Activated CD8-positive, alpha-beta memory T cell treated with anti-CD3 and anti-CD28 coated beads, Interleukin-2, amount 50 U/mL, for 1 hour (primary cell): Measurements from ENCODE around the gene SSUH2.

ENCODE experiments used
- DNase-seq: peaks from one replicate; pipeline ENCODE4 v3.0.0-alpha.2; 2020; ENCODE audit errors: extremely low read depth

The SSUH2 gene

GRCh38 chr3:8641472-8641871 lies 3.1 kb downstream of the SSUH2 start:
- DNase-seq, result no peak

DNA sequence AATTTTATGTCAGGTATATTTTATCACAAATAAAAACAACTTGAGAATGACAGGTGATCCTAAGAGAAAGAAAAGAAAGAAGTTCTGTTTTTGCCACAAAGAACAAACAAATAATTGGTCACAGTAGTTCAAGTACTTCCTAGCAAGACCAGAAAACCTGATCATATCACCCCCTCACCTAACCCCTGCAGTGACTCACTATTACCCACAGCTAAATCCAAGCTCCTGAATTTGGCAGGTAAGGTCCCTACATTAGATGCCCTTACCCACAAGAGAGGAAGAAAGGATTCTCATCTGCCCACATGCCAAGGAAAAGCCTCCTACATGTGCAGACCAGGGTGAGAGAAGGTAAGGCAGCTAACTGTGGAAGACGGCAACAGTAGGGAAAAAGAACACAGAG lies 4.4 kb downstream of the SSUH2 start:
- DNase-seq, result no peak

DNA sequence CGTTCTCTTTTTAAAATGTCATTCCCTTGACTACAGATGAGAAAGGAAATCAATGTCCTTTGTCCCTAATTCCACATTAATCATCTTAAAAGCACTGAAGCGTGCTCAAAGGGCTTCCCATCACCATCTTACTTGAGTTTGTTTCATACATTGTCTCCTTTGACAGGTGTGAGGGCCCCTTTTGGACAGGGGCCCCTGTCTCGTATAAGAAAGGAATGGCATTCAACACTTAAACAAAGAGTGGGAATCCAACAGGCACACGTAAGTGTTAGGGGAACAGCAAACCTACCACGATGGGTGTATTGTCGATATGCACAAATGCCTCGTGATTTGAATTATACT lies 5.0 kb downstream of the SSUH2 start:
- no peak for DNase-seq

DNA sequence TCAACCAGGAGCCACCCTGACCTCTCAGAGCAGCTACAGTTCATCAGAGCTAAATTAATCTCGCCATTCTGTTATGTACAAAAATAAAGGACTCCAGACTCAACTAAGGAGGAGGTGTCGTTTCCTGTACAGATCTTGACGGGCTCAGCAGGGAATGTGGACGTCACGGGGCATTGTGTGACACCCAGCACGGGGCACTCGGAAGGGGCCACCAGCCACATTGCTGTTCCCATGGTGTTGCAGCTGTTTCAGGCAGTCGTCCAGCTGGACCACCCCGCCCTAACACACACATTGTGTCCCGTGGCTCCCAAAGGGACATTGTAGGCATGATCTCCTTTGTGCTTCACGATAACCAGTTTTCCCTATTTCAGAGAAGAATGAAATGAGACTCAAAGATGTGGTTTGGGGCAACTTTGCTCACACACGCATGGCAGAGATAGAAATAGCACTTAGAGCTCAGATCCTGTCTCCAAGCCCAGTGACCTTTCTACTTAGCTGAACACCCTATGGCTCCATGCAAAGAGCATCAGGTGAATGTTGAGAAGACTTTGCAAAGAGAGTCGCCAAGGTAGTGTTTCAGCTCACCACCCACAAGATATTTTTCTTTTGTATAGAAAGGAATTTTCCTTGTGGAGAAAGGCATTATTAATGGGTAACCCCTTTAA lies 5.5 kb downstream of the SSUH2 start:
- no peak for DNase-seq

GRCh38 chr3:8637348-8637747 lies 7.2 kb downstream of the SSUH2 start:
- DNase-seq, result no peak

- no peak for DNase-seq
These were observed 9.0 kb downstream of the SSUH2 start for GRCh38 chr3:8635631-8636030.

DNA sequence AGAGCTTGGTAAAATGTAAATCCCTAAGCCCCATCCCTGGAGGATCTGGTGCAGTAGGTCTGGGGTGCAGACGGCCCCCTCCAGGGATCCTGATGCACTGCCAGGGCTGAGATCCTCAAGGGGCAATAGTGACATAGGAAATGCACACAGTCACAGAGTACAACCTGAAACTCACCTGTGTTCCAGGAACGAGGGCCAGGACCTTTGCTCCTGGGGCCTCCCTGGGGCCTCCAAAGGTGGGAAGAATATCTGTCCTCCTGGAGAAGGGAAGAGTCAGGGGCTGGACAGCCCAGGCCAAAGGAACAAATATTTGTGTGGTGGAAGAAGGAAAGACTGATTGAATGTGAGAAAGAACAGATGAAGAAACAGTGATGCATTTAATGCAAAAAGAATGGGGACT lies 9.5 kb downstream of the SSUH2 start:
- no peak for DNase-seq

GRCh38 chr3:8632402-8633237 lies 12.0 kb downstream of the SSUH2 start:
- DNase-seq, result no peak

GRCh38 chr3:8631661-8632060 lies 12.9 kb downstream of the SSUH2 start:
- DNase-seq, result no peak

- DNase-seq, result no peak
These were observed 15.2 kb downstream of the SSUH2 start for GRCh38 chr3:8629151-8630021.

DNA sequence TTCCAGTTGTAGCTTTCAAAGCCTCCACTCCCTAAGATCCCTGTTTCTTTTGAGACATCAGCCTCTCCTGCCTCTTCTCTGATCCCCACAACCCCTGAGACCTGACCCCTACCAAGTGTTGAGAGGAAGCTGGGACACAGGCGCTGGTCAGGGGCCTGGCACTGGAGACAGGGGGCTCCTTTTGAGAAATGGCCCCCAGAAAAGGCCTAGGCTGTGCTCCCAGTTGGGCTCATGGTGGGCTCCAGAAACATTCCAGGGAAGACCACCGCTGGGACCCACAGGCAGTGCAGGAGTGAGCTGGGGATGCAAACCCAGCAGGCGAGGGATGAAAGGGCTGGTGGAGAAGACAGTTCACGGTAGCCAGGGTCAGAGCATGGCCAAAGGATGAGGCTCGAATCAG lies 16.6 kb downstream of the SSUH2 start:
- no peak for DNase-seq

- no peak for DNase-seq
These were observed 17.2 kb downstream of the SSUH2 start for GRCh38 chr3:8627201-8627940.

- no peak for DNase-seq
These were observed 18.6 kb downstream of the SSUH2 start for GRCh38 chr3:8625991-8626390.

DNA sequence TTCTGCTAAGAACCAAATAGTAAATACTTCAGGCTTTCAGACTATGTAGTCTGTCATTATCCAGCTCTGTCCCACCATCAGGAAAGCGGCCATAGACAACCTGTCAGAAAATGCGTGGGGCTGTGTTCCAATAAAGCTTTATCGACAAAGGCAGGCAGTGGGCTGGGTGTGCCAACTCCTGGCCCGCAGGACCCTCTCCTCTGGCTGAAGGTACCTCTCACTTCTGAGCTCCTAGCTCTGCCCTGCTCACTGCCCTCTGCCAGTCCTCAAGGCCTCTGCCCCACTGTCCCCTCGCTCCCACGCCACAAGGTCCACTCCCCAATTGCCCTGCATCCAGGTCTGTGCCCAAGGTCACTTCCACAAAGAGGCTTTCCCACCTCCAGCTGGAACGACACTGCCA lies 20.0 kb downstream of the SSUH2 start:
- no peak for DNase-seq

DNA sequence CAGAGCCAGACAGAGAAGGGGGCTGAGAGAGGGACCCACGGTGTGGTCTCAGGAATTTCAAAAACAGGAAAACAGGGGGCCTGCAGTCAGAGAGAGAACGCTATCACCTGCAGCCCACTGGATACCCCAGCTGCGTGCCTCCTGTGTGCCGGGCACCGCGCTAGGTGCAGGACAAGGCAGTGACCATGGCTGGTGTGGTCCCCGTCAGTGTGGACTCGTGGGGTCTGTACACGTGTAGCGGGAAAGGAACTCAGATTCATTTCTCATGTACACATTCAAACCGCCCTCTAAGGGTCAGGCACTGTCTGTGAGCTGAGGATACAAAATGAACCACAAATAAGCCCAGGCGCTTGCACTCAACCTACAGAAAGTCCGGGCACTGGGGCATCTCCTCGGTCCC lies 20.9 kb downstream of the SSUH2 start:
- no peak for DNase-seq

GRCh38 chr3:8622873-8623691 lies 21.5 kb downstream of the SSUH2 start:
- DNase-seq, result no peak

GRCh38 chr3:8621872-8622271 lies 22.7 kb downstream of the SSUH2 start:
- no peak for DNase-seq

- DNase-seq, result no peak
These were observed 23.5 kb downstream of the SSUH2 start for GRCh38 chr3:8621141-8621540.

- no peak for DNase-seq
These were observed 25.1 kb downstream of the SSUH2 start for GRCh38 chr3:8619548-8619947.

- no peak for DNase-seq
These were observed 25.6 kb downstream of the SSUH2 start for GRCh38 chr3:8618950-8619349.

DNA sequence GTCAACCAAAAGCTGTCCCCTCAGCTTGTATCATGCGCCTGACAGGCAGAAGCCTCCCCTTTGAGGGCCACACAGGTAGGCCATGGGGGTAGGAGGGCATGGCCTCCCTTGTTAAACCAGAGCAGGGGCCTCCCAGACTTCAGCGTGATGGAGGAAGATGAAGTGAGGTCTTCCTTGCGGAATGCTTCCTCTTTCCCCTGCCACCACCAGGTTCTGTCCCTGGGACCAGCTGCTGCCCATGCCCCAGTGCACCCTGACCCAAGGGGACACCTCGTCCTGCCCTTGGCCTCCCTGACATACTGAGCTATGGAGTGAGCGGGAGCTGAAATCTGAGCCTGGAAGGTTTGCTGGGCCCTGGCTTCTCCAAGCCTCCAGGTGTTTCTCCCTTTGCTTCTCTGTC lies 26.7 kb downstream of the SSUH2 start:
- DNase-seq, result no peak
